ENCODE data around the gene WNT3A.

WNT3A gene

DNA sequence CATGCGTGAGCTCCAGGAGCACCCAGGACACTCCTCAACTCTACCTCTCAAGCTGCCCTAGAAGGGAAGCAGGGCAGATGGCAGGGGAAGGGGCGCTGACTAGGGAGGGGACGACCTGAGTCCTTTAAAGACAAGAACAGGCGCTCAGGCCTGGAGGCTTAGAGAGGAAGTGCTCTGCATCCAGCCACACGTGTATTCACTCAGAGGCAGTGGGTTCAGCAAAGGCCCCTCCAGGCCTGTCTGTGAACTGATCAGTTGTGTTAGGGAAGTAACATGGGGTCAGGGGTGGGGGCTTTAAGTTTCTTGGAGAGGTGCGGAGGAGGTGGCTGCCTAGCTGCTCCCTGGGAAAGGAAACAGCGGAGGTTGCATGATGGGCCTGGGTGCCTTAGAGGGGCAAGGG lies 38.6 kb downstream of the WNT3A start:
- H3K27me3 ChIP-seq (ENCODE audit: control insufficient read depth, insufficient read depth, low read length), result no peaks in the 10 kb centered on the region
- no peak overlapping the region for H3K9ac ChIP-seq
- H3K9me3 ChIP-seq (ENCODE audit: control insufficient read depth, low read length), result no peaks in the 10 kb centered on the region
- TF ChIP-seq, protein P1, sequence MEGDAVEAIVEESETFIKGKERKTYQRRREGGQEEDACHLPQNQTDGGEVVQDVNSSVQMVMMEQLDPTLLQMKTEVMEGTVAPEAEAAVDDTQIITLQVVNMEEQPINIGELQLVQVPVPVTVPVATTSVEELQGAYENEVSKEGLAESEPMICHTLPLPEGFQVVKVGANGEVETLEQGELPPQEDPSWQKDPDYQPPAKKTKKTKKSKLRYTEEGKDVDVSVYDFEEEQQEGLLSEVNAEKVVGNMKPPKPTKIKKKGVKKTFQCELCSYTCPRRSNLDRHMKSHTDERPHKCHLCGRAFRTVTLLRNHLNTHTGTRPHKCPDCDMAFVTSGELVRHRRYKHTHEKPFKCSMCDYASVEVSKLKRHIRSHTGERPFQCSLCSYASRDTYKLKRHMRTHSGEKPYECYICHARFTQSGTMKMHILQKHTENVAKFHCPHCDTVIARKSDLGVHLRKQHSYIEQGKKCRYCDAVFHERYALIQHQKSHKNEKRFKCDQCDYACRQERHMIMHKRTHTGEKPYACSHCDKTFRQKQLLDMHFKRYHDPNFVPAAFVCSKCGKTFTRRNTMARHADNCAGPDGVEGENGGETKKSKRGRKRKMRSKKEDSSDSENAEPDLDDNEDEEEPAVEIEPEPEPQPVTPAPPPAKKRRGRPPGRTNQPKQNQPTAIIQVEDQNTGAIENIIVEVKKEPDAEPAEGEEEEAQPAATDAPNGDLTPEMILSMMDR (IDR thresholded peaks at IDR 0.05), result no peak
- H3K4me2 ChIP-seq (ENCODE audit: low read length), result no peak overlapping the region
- H3K79me2 ChIP-seq, result no peaks in the 10 kb centered on the region
- H3K36me3 ChIP-seq (ENCODE audit: control insufficient read depth, insufficient read depth, low read length), result no peaks in the 10 kb centered on the region
- no peak overlapping the region for H3K27ac ChIP-seq
- no peak overlapping the region for H2AFZ ChIP-seq
- no peak overlapping the region for H3K4me3 ChIP-seq (ENCODE audit: low read depth, low read length)
- no peaks in the 10 kb centered on the region for H3K4me1 ChIP-seq

DNA sequence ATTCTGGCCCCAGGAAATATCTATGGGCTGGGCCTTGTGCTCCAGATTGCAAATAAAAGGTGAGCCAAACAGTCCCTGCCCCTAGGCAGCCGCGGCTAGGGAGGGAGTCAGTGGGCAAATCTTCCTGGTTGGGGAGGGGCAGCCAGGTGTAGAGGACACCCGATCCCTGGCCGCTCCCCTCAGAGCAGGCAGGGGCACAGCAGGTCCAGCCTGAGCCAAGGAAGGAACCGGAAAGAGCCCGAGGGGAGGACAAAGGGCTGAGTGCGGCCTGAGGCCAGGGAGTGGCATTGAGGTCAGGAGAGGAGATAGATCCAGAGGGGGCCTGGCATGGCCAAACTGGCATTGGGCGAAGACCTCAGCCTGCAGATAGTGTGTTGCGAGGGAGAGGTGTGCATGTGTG lies 39.1 kb downstream of the WNT3A start:
- TF ChIP-seq, protein P1 (IDR thresholded peaks at IDR 0.05), result no peak
- H3K4me1 ChIP-seq, result no peaks in the 10 kb centered on the region
- H2AFZ ChIP-seq, result no peak overlapping the region
- no peak overlapping the region for H3K4me3 ChIP-seq (ENCODE audit: low read depth, low read length)
- no peaks in the 10 kb centered on the region for H3K79me2 ChIP-seq
- H3K4me2 ChIP-seq (ENCODE audit: low read length), result no peak overlapping the region
- H3K9me3 ChIP-seq (ENCODE audit: control insufficient read depth, low read length), result no peaks in the 10 kb centered on the region
- H3K27ac ChIP-seq, result no peak overlapping the region
- H3K27me3 ChIP-seq (ENCODE audit: control insufficient read depth, insufficient read depth, low read length), result no peaks in the 10 kb centered on the region
- no peak overlapping the region for H3K9ac ChIP-seq
- H3K36me3 ChIP-seq (ENCODE audit: control insufficient read depth, insufficient read depth, low read length), result no peaks in the 10 kb centered on the region

DNA sequence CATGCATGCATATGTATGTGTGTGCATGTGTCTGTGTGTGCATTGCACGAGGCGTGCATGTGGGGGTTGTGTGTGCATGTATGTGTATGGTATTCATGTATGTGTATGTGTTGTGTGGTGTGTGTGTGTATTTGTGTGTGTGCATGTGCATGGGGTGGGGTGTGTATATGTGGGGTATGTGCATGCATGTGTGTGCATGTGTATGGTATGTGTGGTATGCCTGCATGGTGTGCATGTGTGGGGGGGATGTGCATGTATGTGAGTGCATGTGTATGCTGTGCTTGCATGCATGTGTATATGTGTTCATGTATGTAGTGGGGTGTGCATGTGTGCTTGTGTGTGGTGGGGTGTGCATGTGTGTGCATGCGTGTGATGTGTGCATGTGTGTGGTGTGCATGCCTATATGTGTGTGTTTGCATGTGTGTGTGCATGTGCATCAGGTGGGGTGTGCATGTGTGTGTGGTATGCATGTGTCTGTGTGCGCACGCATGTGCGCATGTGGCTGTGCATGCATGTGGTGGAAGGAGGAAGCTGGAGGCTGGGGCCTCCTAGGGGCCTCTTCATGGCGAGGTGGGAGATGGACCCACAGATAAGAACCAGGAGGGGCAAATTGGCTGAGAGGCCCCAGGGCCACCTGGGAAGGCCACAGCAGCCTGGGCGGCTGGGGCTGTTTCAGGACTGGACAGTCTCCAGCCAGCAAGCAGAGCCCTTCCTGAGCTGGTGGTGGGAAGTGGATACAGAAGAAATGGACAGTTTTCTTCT lies 39.8 kb downstream of the WNT3A start:
- TF ChIP-seq, protein P1 (IDR thresholded peaks at IDR 0.05), result no peak
- Histone ChIP-seq H3K36me3 (ENCODE audit: control insufficient read depth, insufficient read depth, low read length) (no peaks in the 10 kb centered on the region), H3K9me3 (ENCODE audit: control insufficient read depth, low read length) (no peaks in the 10 kb centered on the region), H3K4me3 (ENCODE audit: low read depth, low read length) (no peak overlapping the region), H3K4me1 (no peaks in the 10 kb centered on the region), H3K27me3 (ENCODE audit: control insufficient read depth, insufficient read depth, low read length) (no peaks in the 10 kb centered on the region), H3K9ac (no peak overlapping the region), H2AFZ (no peak overlapping the region), H3K79me2 (no peaks in the 10 kb centered on the region), H3K4me2 (ENCODE audit: low read length) (no peak overlapping the region), H3K27ac (no peak overlapping the region)

DNA sequence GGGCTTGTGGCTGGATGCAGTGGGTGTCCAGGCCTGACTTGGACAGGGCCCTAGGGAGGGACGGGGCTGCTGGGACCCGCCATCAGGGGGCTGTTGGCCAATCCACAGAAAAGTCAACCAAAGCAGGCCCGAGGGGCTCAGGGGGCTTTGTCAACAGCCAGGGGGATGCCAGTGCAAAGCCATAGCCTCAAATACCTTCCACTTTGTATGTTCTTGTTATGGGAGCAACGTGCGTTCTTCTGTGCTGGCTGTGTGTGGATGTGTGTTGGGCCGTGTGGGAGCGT lies 40.3 kb downstream of the WNT3A start:
- no peaks in the 10 kb centered on the region for H3K27me3 ChIP-seq (ENCODE audit: control insufficient read depth, insufficient read depth, low read length)

More for the DNA sequence above, 40.3 kb downstream of the WNT3A start:
- H3K4me1 ChIP-seq, result no peaks in the 10 kb centered on the region
- no peak overlapping the region for H3K9ac ChIP-seq
- H3K9me3 ChIP-seq (ENCODE audit: control insufficient read depth, low read length), result no peaks in the 10 kb centered on the region
- TF ChIP-seq, protein P1 (IDR thresholded peaks at IDR 0.05), result no peak
- H3K36me3 ChIP-seq (ENCODE audit: control insufficient read depth, insufficient read depth, low read length), result no peaks in the 10 kb centered on the region
- no peak overlapping the region for H3K4me2 ChIP-seq (ENCODE audit: low read length)
- no peaks in the 10 kb centered on the region for H3K79me2 ChIP-seq
- no peak overlapping the region for H3K27ac ChIP-seq
- H3K4me3 ChIP-seq (ENCODE audit: low read depth, low read length), result no peak overlapping the region
- no peak overlapping the region for H2AFZ ChIP-seq

Measured in parathyroid adenoma (tissue), 2 donors.